Activated CD8-positive, alpha-beta memory T cell treated with anti-CD3 and anti-CD28 coated beads for 1 hour (primary cell): ENCODE results near the gene CCDC57.
A peak's percentile ranks its signal among the peaks of the same experiment; 100 is the strongest.

Source experiments
- DNase-seq, 2 donors: peaks; one replicate each; pipeline ENCODE4 v3.0.0-alpha.2; 2020; ENCODE audit warnings: low read depth in 1 of 2; ENCODE audit errors: extremely low read depth in 1 of 2

CCDC57 gene

GRCh38 chr17:82236142-82236971 is 23.7 kb upstream of the CCDC57 start:
- DNase-seq = peak in 1 of 2 donors; percentile 57

- DNase-seq = no peak
Measured at GRCh38 chr17:82235775-82236141, 23.1 kb upstream of the CCDC57 start.

- no peak for DNase-seq
Measured at GRCh38 chr17:82235056-82235774, 22.6 kb upstream of the CCDC57 start.

GRCh38 chr17:82234211-82235055 is 21.8 kb upstream of the CCDC57 start:
- DNase-seq = no peak

GRCh38 chr17:82232876-82233785 is 20.5 kb upstream of the CCDC57 start:
- DNase-seq = no peak

- no peak for DNase-seq
Measured at GRCh38 chr17:82232322-82232820, 19.7 kb upstream of the CCDC57 start.

GRCh38 chr17:82231562-82232321 is 19.1 kb upstream of the CCDC57 start:
- DNase-seq = no peak

- no peak for DNase-seq
Measured at GRCh38 chr17:82231312-82231561, 18.6 kb upstream of the CCDC57 start.

- DNase-seq = no peak
Measured at GRCh38 chr17:82230609-82231311, 18.1 kb upstream of the CCDC57 start.

- DNase-seq = no peak
Measured at GRCh38 chr17:82229698-82230608, 17.3 kb upstream of the CCDC57 start.

GRCh38 chr17:82228842-82229697 is 16.4 kb upstream of the CCDC57 start, which contains the start of gene SLC16A3:
Gene SLC16A3, plus strand, starts transcription at chr17:82229042. Its CDS starts 6,967 bp downstream, at chr17:82236009.
- DNase-seq = peak in 1 of 2 donors; percentile 61

GRCh38 chr17:82228278-82228841 is 15.7 kb upstream of the CCDC57 start:
- no peak for DNase-seq

GRCh38 chr17:82227629-82228277 is 15.1 kb upstream of the CCDC57 start:
- DNase-seq = no peak

GRCh38 chr17:82226809-82227628 is 14.4 kb upstream of the CCDC57 start:
- DNase-seq = no peak

GRCh38 chr17:82226146-82226808 is 13.6 kb upstream of the CCDC57 start:
- no peak for DNase-seq
